SK-N-DZ (cell line): ENCODE data around the gene CCDC83.
"Not testable (repeated sequence)": the region's sequence is repeated elsewhere in the genome, so short reads cannot be mapped to it uniquely, and the experiment has no call there.

ENCODE experiments used
- DNase-seq: peaks from one replicate; pipeline ENCODE4 v3.0.0-alpha.2; 2015; ENCODE audit warnings: low spot score

CCDC83 gene

DNA sequence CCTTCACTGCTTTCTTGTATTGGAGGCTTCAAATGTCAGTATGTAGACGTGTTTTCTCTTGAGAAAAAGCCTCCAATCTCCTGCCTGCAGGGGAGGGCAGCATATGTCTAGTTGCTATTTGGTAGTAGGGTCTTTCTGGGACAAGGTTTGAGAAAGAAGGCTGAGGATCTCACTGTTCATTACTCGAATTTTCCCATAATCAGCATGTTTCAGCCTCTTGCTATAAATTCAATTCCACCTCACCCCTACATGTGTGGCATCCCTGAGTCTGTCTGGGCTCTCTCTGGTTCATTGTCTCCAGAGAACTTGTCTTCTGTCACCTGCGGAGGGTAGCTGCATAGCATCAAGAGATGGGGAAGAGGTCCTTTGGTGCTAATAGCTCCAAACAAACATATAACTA is 19.5 kb upstream of the CCDC83 start:
- no peak for DNase-seq

DNA sequence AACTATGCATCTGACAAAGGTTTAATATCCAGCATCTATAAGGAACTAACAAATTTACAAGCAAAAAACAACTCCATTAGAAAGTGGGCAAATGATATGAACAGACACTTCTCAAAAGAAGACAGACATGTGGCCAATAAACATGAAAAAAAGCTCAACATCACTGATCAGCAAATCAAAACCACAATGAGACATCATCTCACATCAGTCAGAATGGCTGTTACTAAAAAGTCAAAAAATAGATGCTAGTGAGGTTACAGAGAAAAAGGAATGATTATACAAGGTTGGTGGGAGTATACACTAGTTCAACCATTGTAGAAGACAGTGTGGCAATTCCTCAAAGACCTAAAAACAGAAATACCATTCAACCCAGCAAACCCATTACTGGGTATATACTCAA is 14.3 kb upstream of the CCDC83 start:
- not testable (repeated sequence) for DNase-seq

DNA sequence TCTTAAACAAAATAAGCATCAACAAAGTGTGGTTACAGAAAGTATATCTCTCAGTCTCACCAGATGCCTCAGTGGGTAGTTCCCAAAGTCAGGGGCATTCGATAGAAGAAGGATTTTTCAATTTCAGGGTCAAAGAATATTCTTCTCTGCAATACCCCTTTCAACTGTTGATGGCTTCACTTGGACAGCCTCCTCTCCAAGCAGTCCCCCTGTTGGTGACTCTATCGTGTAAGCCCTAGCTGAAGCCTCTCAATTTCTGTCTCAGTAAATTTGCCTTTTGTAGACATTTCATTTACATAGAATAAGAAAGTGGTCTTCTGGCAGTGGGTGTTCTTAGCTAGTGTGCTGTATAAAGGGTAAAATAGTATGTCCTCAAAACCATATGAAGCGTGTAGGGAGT is 11.3 kb upstream of the CCDC83 start:
- no peak for DNase-seq

DNA sequence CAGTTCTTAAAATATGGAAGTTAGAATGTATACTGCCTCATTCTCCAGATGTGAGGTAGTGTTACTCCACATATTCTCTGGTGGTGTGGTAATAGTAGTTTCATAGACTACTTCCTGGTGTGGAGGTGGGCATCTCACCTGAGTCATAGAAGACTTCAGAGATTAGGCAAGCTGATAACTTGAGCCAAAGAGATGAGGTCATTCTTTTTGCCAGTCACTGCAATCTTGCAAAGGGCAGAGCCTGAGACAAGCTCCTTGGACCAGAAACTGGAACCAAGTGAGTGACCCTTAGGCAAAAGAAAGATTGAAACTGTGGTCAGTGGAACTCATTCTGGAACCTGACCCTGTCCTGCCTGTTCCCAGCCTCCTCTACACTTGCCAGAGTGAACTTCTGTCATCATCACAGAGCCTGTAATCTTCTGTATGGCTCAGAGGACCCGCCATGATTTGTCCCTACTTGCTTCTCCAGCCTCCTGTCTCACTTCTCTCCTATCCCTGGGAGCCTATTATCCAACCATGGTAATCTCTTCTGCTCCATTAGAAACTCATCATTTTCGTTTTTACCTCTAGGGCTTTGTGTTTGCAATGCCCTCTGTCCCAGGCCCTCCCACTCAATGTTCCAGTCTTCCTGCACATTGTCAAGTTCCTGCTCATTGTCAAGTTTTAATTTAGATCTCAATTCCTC is 10.6 kb upstream of the CCDC83 start:
- no peak for DNase-seq

- DNase-seq = no peak
Observed at GRCh38 chr11:85845124-85845631, 10.0 kb upstream of the CCDC83 start.

GRCh38 chr11:85847436-85847835 is 7.7 kb upstream of the CCDC83 start:
- no peak for DNase-seq

DNA sequence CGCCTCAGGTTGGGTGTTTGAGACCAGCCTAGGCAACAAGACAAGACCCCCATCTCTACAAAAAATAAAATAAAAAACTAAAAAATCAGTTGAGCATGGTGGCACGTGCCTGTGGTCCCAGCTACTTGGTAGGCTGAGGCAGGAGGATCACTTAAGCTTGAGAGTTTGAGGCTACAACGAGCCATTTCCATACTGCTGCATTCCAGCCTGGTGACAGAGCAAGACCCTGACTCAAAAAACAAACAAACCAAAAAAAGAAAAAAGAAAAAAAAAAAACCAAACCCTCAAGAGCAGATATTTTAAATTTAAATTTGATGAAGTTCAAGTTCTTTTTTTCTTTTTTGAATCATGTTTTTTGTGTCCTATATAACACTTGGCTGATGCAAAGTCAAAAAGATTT is 7.2 kb upstream of the CCDC83 start:
- no peak for DNase-seq

GRCh38 chr11:85848556-85848955 is 6.6 kb upstream of the CCDC83 start:
- DNase-seq = no peak

DNA sequence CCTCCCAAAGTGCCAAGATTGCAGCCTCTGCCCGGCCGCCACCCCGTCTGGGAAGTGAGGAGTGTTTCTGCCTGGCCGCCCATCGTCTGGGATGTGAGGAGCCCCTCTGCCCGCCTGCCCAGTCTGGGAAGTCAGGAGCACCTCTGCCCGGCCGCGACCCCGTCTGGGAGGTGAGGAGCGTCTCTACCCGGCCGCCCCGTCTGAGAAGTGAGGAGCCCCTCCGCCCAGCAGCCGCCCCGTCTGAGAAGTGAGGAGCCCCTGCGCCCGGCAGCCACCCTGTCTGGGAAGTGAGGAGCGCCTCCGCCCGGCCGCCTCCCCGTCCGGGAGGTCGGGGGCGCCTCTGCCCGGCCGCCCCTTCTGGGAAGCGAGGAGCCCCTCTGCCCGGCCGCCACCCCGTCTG is 2.4 kb upstream of the CCDC83 start:
- not testable (repeated sequence) for DNase-seq

- not testable (repeated sequence) for DNase-seq
Observed at GRCh38 chr11:85853541-85853940, 1.6 kb upstream of the CCDC83 start.

- DNase-seq = no peak
Observed at GRCh38 chr11:85854212-85854556, 999 bp upstream of the CCDC83 start.

- DNase-seq = peak; percentile 96
Observed at GRCh38 chr11:85854557-85855340, 434 bp upstream of the CCDC83 start.

GRCh38 chr11:85857098-85857497 is 1.9 kb downstream of the CCDC83 start:
- DNase-seq = no peak

GRCh38 chr11:85859541-85859940 is 4.4 kb downstream of the CCDC83 start:
- DNase-seq = not testable (repeated sequence)

DNA sequence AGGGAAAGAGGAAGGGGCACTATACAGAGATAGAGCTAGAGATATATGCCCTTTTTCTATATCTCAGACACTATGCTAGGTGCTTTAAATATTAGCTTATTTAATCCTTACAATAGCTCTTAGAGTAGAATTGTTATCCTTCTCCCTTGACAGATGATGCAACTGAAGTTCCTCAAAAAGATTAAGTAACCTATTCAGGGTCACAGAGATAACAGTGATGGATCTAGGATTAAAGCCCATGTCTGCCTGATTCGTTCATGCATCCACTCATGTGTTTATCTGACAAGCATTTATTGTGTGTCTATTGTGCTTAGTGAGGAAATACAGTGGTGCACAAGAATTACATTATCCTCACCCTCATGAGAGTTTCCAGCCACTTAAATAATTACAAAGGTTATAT is 8.7 kb downstream of the CCDC83 start:
- DNase-seq = no peak

GRCh38 chr11:85866137-85866827 is 11.1 kb downstream of the CCDC83 start:
- no peak for DNase-seq

DNA sequence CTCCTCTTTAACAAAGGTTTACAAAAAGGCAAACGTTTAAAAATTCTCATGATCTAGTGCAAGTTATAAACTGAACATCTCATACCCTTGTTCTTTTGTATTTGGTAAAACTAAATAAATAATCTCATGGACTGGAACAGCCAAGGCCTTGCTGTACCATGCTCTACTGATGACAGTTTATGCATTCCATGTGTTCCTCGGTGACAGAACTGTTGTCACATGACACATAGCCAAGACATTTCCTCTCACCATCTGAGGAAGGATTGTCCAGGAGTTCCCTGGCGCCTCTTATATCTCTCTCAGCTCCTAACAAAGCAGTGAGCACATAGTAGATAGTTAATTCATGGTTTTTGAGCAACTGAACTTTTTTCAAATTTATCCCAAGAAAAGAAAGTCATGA is 12.6 kb downstream of the CCDC83 start:
- DNase-seq = no peak

- no peak for DNase-seq
Observed at GRCh38 chr11:85869781-85870180, 14.6 kb downstream of the CCDC83 start.

GRCh38 chr11:85874265-85874664 is 19.1 kb downstream of the CCDC83 start:
- DNase-seq = no peak

- DNase-seq = no peak
Observed at GRCh38 chr11:85875505-85875904, 20.3 kb downstream of the CCDC83 start.

DNA sequence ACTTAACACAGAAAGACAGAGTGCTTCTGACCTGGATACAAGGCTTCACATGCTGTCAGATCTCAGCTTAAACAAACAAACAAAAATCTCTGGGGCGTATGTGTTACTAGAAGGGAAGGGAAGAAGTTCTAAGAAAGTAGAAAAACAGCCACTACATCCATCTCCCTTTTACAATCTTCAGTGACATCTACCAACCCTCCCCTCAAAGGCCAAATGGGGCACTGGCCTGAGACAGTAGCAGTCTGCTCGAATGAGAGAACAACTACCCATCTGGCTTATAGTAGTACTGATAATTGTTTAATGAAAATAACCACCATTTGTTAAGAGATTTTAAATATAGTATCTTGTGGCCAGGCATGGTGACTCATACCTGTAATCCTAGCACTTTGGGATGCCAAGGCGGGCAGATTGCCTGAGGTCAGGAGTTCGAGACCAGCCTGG is 29.4 kb downstream of the CCDC83 start:
- DNase-seq = no peak
